Cardiac muscle cell (in vitro differentiated cells and primary cell): ENCODE measurements around the gene HMX1. TPM values are rescaled to one million over a fixed set of nuclear protein-coding genes. Genes with fewer than 3 reads are reported as not detected.

Source experiments
- DNase-seq, 2 donors: peaks; one replicate each; pipeline versions ENCODE4 v3.0.0 to v3.0.0-alpha.2; 2010 to 2017; ENCODE audit warnings: low read depth in 1 of 2, low spot score in 1 of 2
- H3K27ac ChIP-seq: fragments of 200-600 bp; sonication (generic); 2 replicates; pipeline ENCODE4 v1.5.1; 2016
- H3K27me3 ChIP-seq: fragments of 200-600 bp; sonication (generic); 2 replicates; pipeline ENCODE4 v1.6.0; 2016; ENCODE audit warnings: control low read depth
- H3K36me3 ChIP-seq: fragments of 200-600 bp; sonication (generic); 2 replicates; pipeline ENCODE4 v1.5.1; 2016; ENCODE audit warnings: control low read depth
- H3K4me1 ChIP-seq: fragments of 200-600 bp; sonication (generic); 2 replicates; pipeline ENCODE4 v1.8.1; 2017; ENCODE audit warnings: low read depth, mild to moderate bottlenecking, mixed run types
- H3K4me3 ChIP-seq: fragments of 200-600 bp; sonication (generic); 2 replicates; pipeline ENCODE4 v1.5.1; 2016; ENCODE audit warnings: mild to moderate bottlenecking
- H3K9me3 ChIP-seq: fragments of 200-600 bp; sonication (generic); 2 replicates; pipeline ENCODE4 v1.5.1; 2017; ENCODE audit warnings: low read depth, mild to moderate bottlenecking, control low read depth
- polyA plus RNA-seq: library from polyadenylated mRNA; unstranded; fragments of >200 nt; fragmentation: Nextera tagmentation; extraction: Ambion mirVana; gene quantifications from 2 replicates; pipeline ENCODE4 v1.2.1, GENCODE V29; 2016
- total RNA-seq: library from RNA; depleted of rRNA; stranded (reverse); fragments of >200 nt; gene quantifications from 2 replicates; pipeline ENCODE4 v1.2.3, GENCODE V29; 2016
- TF ChIP-seq, protein P1 (sequence below): IDR thresholded peaks from 2 replicates; pipeline ENCODE4 v1.5.1; 2012; ENCODE audit warnings: low read depth, mild to moderate bottlenecking, low read length

The HMX1 gene
- total and polyA plus RNA-seq, 2 experiments from 2014 or later = 0.13 TPM; not detected in 1

DNA sequence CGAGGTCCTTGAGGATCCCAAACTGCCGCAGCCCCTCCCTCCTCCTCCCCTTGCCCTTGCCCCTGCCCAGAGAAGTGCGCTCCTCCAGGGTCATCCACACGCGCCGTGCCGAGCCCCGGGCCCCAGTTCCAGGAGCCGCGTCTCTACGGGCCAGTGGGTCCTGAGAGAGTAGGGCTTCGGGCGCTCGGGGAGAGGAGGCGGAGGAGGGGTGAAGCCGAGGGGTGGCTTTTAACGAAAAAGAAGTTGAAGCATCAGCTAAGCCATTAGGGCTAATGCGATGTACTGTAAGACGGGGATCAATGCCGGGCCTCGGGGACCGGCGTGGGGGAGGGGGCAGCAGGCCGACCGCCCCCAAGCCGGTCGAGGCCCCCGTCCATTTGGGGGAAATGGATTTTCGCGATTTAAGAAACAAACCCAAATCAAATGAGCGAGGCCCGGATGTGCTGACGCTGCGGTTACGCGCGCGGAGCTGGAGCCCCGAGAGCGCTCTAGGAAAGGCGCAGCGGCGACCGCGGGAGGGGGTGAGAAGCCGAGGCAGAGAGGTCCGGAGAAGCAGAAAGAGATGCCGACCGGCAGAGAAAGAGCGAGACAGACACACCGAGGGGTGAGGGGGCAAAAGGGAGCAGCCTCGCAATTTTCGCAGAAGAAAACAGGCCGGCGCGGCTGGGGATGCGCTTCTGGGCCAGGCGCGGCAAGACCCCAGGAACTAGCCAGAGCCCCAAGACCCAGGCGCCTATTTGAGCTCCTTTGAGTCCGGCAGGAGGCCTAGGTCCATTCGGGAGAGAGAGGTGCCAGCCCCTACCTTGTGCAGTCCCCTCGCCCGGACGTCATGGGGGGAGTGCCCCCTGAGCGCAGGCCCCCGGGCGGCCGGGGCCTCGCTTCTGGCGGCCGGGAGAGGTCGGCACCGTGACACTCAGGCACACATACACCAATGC, 13.6 kb downstream of the HMX1 start:
- H3K4me3 ChIP-seq = peak overlapping the region; percentile 0
- TF ChIP-seq, protein P1, sequence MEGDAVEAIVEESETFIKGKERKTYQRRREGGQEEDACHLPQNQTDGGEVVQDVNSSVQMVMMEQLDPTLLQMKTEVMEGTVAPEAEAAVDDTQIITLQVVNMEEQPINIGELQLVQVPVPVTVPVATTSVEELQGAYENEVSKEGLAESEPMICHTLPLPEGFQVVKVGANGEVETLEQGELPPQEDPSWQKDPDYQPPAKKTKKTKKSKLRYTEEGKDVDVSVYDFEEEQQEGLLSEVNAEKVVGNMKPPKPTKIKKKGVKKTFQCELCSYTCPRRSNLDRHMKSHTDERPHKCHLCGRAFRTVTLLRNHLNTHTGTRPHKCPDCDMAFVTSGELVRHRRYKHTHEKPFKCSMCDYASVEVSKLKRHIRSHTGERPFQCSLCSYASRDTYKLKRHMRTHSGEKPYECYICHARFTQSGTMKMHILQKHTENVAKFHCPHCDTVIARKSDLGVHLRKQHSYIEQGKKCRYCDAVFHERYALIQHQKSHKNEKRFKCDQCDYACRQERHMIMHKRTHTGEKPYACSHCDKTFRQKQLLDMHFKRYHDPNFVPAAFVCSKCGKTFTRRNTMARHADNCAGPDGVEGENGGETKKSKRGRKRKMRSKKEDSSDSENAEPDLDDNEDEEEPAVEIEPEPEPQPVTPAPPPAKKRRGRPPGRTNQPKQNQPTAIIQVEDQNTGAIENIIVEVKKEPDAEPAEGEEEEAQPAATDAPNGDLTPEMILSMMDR = no peak

DNA sequence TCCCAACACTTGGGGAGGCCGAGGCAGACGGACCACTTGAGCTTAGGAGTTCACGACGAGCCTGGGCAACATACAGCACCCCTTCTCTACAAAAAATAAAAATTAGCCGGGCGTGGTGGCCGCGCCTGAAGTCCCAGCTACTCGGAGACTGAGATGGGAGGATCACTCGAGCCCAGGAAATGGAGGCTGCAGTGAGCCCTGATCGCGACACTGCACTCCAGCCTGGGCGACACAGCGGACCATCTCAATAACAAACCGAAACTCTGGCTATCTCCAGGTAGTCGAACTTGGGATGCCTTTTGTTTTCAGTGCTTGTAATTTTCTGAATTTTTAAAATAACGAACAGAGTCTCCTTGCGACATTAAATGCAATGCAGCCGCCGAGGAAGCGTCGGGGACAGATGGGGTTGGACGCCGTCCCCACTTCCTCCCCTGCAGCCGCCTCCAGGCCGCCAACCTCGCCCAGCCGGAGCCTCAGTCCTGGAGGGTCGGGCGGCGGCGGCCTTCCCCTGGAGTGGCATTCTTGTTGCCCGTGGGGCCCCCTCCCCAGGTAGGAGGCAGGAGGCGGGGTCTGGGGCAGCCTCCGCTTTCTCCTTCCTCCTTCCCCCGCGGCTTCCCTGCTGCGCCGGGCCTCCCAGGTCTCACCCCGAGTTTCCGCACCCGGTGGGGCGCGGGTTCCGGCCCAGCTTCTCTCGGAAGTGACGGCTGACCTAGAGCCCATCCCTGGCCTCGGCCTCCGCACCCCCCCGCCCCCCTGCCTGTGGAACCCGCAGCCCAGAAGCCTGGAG, 14.6 kb downstream of the HMX1 start:
- Histone ChIP-seq H3K4me1 (no peaks in the 10 kb centered on the region), H3K4me3 (no peak overlapping the region), H3K27ac (no peak overlapping the region), H3K9me3 (no peaks in the 10 kb centered on the region), H3K27me3 (peaks cover 93% of the 10 kb centered on the region), H3K36me3 (no peaks in the 10 kb centered on the region)
- DNase-seq = no peak
- TF ChIP-seq, protein P1 = no peak

More for the DNA sequence above, 13.6 kb downstream of the HMX1 start:
- Histone ChIP-seq H3K4me1 (no peaks in the 10 kb centered on the region), H3K27me3 (peaks cover 100% of the 10 kb centered on the region), H3K27ac (no peak overlapping the region), H3K9me3 (no peaks in the 10 kb centered on the region), H3K36me3 (no peaks in the 10 kb centered on the region)
- DNase-seq = no peak

DNA sequence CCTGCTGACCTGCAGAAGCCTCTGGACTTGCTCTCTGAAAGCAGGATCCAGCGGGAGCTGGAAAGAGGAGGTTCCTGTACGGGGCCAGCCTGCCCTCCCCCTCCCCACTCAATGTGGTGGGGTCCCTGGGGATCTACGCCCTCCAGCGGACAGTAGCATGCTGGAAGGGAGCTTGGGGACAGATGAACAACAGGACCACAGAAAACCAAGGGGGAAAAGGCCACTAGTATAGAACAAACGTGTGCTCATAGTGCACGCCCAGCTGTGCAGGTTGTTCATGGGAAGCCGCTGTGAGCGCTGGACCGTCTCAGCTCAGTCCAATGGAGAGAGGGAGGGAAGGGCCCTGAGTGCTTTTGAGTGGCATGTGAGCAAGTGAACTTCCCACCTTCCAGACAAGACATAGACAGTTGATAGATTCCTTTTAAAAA, 15.8 kb downstream of the HMX1 start:
- H3K27me3 ChIP-seq = peaks cover 92% of the 10 kb centered on the region
- no peaks in the 10 kb centered on the region for H3K36me3 ChIP-seq
- no peak overlapping the region for H3K27ac ChIP-seq
- no peaks in the 10 kb centered on the region for H3K9me3 ChIP-seq
- TF ChIP-seq, protein P1 = no peak
- no peak overlapping the region for H3K4me3 ChIP-seq
- peak in 1 of 2 donors; percentile 37 for DNase-seq
- no peaks in the 10 kb centered on the region for H3K4me1 ChIP-seq

DNA sequence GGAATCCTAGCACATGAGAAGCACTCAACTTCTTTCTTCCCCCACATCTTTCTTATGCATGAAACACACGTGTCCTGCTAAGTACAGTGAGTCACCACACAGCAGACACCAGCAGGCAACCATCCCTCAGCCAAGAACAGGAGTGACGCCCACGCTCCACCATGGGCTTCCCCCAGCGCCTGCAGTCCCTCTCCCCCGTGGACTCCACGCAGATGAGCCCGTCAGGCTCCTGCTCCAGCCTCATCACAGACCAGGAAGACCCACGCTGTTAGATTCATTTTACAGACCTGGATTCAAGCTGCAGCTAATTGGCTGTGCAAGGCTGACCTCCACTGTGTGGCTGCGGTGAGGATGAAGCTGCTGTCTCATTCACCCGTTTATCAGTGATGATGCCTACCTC, 16.7 kb downstream of the HMX1 start:
- Histone ChIP-seq H3K4me3 (no peak overlapping the region), H3K27me3 (peaks cover 91% of the 10 kb centered on the region), H3K36me3 (no peaks in the 10 kb centered on the region), H3K27ac (no peak overlapping the region), H3K4me1 (no peaks in the 10 kb centered on the region), H3K9me3 (no peaks in the 10 kb centered on the region)
- TF ChIP-seq, protein P1 = no peak
- DNase-seq = peak in 1 of 2 donors; percentile 28

DNA sequence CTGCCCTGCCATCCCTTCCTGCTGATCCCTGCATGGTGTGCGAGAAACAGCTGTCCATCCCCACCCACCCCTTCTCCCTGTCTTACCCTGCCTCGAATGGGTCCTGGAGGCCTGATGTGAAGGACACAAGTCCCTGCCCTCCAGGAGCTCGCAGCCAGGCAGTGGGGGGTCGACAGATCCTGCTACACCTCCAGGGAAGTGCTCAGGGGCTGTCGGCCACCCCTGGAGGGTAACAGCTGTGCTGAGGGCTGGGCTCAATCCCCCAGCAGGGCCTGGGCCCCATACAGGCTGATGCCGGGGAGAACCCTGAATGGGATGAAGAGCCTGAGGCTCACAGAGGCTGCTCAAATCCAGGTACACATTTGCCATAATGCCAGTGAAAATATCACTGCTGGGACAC, 17.6 kb downstream of the HMX1 start:
- Histone ChIP-seq H3K4me3 (no peak overlapping the region), H3K27ac (no peak overlapping the region), H3K9me3 (no peaks in the 10 kb centered on the region), H3K4me1 (no peaks in the 10 kb centered on the region), H3K36me3 (no peaks in the 10 kb centered on the region), H3K27me3 (peaks cover 91% of the 10 kb centered on the region)
- DNase-seq = no peak
- TF ChIP-seq, protein P1 = no peak
